ENCODE data around the gene ZNF417.
A peak's percentile ranks its signal among the peaks of the same experiment; 100 is the strongest.
"Not testable (repeated sequence)": the region's sequence is repeated elsewhere in the genome, so short reads cannot be mapped to it uniquely, and the experiment has no call there.

The ZNF417 gene

DNA sequence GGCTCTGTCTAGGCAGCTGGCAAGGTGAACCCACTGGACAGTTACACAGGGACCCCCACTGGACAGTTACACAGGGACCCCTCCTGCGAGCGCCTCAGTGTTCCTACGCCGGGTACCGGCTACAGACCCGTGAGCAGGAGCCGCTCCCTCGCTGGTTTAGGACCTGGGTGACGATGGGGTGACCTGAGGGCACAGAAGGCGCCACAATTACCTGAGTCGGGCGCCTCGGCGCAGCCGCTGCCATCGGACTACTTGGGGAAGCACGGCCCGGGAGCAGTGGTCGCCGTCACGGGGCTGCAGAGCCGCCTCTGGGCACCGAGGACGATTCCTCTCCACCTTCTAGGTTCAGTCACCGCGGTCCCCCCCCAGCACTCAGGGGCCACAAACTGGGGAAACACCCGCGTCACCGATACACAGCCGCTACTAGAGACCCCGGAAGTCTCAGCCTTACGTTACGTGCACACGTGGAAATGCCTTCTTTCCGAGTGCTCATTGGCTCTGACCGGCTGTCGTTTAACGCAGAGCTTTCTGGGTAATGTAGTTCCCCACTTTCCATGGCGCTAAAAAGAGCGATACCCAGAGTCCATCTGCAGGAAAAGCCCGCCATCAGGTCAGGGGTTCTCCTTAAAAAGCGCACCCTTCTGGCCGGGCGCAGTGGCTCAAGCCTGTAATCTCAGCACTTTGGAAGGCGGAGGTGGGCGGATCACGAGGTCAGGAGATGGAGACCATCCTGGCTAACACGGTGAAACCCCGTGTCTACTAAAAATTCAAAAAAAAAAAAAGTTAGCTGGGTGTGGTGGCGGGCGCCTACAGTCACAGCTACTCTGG, at the start of gene ZNF417:
Gene ZNF417 (minus strand): TSS at position 425 of the 828 bp plus-strand sequence. CDS start 181 bp downstream, at position 244.
- peak; percentile 48 to 78 (median 73) for DNase-seq (ENCODE audit: low read depth in 3 of 3)

- DNase-seq (ENCODE audit: low read depth in 3 of 3), result no peak
Observed at GRCh38 chr19:57964761-57965160, 48.4 kb upstream of the ZNF417 start.

DNA sequence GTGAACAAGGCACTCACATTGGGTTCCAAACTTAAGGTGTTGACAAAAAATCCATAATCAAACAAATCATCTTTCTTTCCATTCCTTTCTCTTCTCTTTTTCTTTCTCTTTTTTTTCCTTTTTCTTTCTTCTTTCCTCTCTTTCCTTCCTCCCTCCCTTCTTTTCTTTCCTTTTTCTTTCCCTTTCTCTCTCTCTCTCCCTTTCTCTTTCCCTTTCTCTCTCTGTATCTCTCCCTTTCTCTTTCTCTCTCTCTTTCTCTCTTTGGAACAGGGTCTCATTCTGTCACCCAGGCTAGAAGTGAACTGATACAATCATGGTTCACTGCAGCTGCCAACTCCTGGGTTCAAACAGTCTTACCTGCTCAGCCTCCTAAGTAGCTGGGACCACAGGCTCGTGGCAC, 45.4 kb upstream of the ZNF417 start:
- DNase-seq (ENCODE audit: low read depth in 3 of 3), result no peak

- DNase-seq (ENCODE audit: low read depth in 3 of 3), result no peak
Observed at GRCh38 chr19:57954996-57955395, 38.6 kb upstream of the ZNF417 start.

DNA sequence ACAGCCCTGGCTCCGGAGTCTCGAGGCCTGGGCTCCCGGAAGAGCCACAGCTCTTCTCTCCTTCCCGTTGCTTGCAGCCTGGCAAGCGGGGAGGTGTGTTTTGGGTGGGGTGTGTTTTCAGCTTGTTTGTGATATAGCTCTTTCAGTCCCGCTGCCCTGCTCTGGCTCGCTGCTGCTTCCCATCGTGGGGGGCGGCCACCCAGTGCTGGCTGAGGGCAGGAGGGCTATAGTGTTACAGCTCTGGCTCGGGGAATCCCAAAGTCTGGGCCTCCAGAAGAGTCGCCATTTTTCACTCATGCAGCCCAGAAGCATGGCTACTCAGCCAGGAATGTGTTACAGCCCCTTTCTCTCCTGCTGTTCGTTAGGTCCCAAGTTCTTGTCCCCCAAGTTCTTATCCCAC, 33.3 kb upstream of the ZNF417 start:
- no peak for DNase-seq (ENCODE audit: low read depth in 3 of 3)

DNA sequence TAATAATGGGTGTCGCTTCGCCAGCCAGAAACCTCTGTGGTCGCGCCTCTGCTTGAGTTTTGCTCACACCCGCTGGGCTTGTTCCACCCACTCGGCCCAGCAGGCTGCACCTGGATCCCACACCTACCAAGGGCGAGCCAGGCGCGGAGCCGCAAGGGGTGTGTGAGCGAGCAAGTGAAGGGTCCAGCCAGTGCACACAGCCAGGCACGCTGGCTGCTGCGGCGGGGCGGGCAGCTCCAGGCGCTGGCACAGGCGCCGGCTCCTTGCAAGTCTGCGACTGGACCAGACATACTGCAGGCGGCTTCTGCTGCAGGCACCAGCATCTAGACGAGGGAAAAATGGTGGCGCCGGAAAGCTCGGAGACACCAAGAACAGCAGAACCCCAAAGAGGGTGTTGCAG, 32.9 kb upstream of the ZNF417 start:
- no peak for DNase-seq (ENCODE audit: low read depth in 3 of 3)

GRCh38 chr19:57947419-57948134, 31.2 kb upstream of the ZNF417 start, which contains the start of gene ZNF256:
ZNF256 (minus strand) TSS chr19:57947706; CDS start chr19:57947474, 232 bp downstream.
- peak; percentile 78 to 83 (median 81) for DNase-seq (ENCODE audit: low read depth in 3 of 3)

DNA sequence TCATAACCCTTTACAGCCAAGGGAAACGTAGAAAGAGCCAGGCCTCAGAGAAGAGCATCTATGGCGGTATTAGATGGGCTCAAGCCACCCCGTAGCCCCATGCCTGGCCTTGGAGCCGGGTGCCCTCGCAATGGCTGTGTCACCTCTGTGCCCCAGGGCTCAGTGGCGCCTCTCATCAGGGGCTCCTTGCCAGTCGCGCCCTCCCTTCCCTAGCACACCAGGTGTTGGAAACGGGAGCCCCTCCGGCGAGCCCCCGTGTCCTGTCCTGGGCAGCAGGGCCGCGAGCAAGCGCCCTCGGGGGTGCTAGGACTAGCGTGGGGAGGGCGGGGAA, 30.7 kb upstream of the ZNF417 start:
- no peak for DNase-seq (ENCODE audit: low read depth in 3 of 3)

DNA sequence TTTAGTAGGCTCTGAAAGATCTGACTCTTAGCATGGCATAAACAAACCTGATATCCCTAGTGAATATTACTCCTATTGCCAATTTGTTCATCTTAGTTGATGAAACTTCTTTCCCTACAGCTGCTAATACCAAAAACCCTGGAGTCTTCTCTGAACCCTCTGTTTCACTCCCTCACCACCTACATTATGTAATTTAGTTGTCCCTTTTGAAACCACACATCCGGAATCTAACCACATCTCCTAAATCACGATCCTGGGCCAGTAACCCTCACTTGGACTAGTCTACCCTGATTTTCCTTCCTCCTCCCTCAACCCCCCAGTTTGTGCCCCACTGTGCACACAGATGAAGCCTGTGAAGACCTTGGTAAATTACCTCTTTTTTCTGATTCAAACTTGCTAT, 29.9 kb upstream of the ZNF417 start:
- DNase-seq (ENCODE audit: low read depth in 3 of 3), result no peak

- no peak for DNase-seq (ENCODE audit: low read depth in 3 of 3)
Observed at GRCh38 chr19:57941593-57941992, 25.2 kb upstream of the ZNF417 start.

DNA sequence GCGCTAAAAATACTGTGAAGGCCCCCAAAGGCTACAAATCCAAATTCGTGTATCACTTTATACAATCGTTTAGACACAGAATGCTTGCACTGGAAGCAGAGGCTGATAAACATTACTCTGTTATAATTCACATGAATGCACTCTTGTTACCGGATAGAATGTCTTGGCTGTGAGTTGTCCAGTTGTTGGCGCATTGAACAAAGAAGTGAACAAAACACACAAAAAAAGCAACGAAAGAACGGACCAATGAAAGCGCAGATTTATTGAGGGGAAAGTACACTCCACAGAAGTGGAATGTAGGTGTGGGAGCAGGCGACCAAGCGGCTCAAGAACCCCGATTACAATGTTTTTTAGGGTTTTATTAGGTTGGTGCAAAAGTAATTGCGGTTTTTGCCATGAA, 19.3 kb upstream of the ZNF417 start:
- no peak for DNase-seq (ENCODE audit: low read depth in 3 of 3)

- no peak for DNase-seq (ENCODE audit: low read depth in 3 of 3)
Observed at GRCh38 chr19:57934820-57935665, 18.7 kb upstream of the ZNF417 start, which contains the start of gene ZNF418. ZNF418 (minus strand) TSS chr19:57935402; CDS start chr19:57933822, 1,580 bp downstream.

DNA sequence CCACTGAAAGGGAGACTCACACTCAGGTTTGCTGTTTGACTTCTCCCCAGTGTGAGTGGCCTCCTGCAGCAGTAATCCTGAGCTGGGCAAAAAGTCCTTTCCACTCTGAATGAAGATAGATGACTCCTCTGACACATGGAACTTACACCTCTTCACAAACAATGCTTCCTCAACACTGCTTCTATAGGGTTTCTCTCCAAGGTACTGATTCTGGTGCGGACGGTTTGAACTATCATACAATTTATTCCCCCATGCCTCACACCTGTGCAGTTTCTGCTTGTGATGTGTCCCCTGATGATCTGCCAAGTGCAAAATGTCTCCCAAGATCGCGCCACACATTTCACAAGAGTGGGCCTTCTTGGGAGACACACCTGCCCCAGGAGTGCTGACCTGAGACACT, 11.2 kb upstream of the ZNF417 start:
- DNase-seq (ENCODE audit: low read depth in 3 of 3), result no peak

GRCh38 chr19:57914531-57914930, 1.9 kb downstream of the ZNF417 start:
- no peak for DNase-seq (ENCODE audit: low read depth in 3 of 3)

DNA sequence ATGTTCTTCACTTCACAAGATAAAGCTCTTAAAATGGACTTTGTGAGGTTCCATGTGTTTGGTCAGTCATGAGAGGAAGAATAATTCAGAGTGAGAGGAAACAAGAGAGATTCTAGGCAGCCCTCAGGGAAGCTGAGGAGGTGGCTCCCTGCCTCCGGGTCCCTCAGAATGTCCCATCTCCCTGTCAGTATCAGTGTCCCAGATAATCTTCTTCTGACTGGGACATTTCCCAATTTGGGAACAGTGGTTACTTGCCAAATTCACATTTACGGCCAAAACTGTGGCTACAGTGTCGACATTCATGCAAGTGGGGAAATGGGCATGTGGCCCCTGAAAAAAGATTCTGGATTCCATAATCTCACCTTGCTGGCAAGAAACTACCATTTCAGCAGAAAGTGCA, 9.0 kb downstream of the ZNF417 start:
- no peak for DNase-seq (ENCODE audit: low read depth in 3 of 3)

- DNase-seq (ENCODE audit: low read depth in 3 of 3), result no peak
Observed at GRCh38 chr19:57905258-57905657, 11.1 kb downstream of the ZNF417 start.

- no peak for DNase-seq (ENCODE audit: low read depth in 3 of 3)
Observed at GRCh38 chr19:57903618-57904184, 12.7 kb downstream of the ZNF417 start.

DNA sequence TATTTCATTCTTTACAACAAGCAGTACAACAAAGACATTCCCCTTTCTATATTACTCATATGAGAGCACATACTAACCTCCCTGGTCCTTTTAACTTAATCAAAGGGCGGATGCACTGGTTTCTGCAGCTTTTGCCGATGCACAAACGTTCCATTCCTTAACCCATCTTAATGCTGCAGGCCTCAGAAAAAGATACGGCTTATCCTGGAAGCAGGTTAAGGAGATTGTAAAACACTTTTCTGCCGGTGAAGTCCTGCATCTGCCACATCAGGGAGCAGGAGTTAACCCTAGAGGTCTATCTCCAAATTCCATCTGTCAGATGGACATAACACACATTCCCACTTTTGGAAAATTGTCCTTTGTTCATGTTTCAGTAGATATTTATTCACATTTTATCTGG, 16.1 kb downstream of the ZNF417 start:
- no peak for DNase-seq (ENCODE audit: low read depth in 3 of 3)

DNA sequence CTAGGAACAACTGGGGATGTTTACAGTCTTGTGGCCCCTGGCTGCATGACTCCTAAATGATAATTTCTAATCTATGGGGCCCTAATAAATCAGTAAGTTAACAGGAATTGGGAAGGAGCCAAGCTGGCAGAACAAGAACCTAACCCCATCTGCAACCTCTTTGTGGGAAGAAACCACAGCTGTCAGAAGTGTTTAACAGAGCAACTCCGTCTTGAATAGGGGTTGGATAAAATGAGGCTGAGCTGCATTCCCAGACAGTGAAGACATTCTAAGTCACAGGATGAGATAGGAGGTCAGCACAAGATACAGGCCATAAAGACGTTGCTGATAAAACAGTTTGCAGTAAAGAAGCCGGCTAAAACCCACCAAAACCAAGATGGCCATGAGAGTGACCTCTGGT, 25.7 kb downstream of the ZNF417 start:
- not testable (repeated sequence) for DNase-seq (ENCODE audit: low read depth in 3 of 3)

DNA sequence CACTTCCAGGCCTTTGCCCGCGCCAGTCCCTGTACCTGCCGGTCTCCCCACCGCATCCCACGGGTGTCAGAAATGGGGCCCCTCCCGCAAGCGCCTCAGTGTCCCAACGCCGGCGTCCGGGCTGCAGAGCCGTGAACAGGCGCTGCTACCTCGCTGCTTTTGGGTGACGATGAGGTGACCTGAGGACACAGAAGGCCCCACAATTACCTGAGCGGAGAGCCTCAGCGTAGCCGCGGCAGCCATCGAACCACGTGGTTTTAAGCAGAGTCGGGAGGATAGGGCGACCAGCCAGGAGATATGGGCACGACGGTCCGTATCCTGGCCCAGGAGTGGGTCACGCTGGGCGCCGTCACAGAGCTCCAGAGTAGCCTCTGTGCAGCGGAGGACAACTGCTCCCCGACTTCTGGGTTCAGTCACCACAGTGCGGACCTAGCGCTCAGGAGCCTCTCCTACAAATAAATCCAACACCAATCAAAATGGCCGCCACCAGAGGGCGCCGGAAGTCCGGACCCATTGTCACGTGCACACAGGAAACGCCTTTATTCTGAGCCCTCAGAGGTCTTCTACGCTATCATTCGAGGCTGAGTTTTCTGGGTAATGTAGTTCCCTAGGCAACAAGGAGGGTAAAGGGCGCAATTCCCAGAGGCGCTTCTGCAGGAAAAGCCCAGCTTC, 27.7 kb downstream of the ZNF417 start, which contains the start of gene ZNF814:
Gene ZNF814 (minus strand): TSS at position 478 of the 672 bp plus-strand sequence. CDS start 235 bp downstream, at position 243.
- DNase-seq (ENCODE audit: low read depth in 3 of 3), result peak; percentile 64 to 70 (median 66)

DNA sequence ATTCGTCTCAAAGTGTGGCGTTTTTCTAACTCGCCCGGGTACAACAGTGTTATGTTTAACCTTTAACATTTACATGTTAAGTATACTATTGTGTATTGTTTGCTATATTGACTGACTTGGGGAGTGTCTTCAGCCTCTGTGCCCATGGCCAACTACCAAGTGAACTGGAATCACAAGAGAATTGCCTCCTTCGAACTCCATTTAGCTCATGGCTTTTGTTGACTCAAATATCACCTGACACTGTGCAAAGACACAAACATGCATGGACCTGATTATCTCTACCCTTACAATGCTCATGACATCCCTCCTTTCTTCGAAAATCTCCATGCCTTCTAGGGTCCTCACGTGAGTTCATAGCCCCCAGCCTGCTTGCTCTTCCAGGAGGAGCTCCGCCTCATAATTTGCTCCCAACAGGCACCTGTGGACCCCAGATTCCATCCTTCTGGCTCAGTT, 28.3 kb downstream of the ZNF417 start:
- DNase-seq (ENCODE audit: low read depth in 3 of 3), result no peak

All from stimulated activated CD4-positive, alpha-beta T cell treated with anti-CD3 and anti-CD28 coated beads, TNF-alpha, amount 100 ng/mL, for 4 hours (primary cell).